AG04450 (cell line): Measurements from ENCODE around the gene DCST2. TPM values are rescaled to one million over a fixed set of nuclear protein-coding genes. Genes with fewer than 3 reads are reported as not detected.

ENCODE experiments used
- CTCF ChIA-PET: fragments of 300-600, 350-600 bp; formaldehyde crosslinking; extraction: SDS; loops from one replicate; lab custom pipeline; 2022; ENCODE audit warnings: antibody characterized with exemption, inconsistent platforms; lab: Charles Lee
- POLR2A ChIA-PET: fragments of 350-600 bp; formaldehyde crosslinking; extraction: SDS; loops from one replicate; lab custom pipeline; 2021; ENCODE audit warnings: antibody characterized with exemption, inconsistent platforms; lab: Yijun Ruan, JAX
- DNase-seq: peaks from one replicate; pipeline ENCODE4 v3.0.0-alpha.2; 2011; ENCODE audit warnings: low read depth, low spot score
- H3K27ac ChIP-seq: one replicate; pipeline ENCODE4 v1.5.1; 2012; ENCODE audit warnings: low read depth, low read length, control low read depth
- H3K27me3 ChIP-seq: one replicate; pipeline ENCODE4 v1.6.0; 2012; ENCODE audit warnings: low read length; ENCODE audit not compliant: control insufficient read depth, insufficient read depth
- H3K4me3 ChIP-seq: 2 replicates; pipeline ENCODE4 v1.5.1; 2011; ENCODE audit warnings: mild to moderate bottlenecking, low read depth, low read length, control low read depth
- H3K9me3 ChIP-seq: 2 replicates; pipeline ENCODE4 v1.5.1; 2012; ENCODE audit warnings: low read length; ENCODE audit not compliant: control insufficient read depth, insufficient read depth
- polyA plus RNA-seq: library from polyadenylated mRNA; depleted of rRNA; stranded (reverse); fragments of >200 nt; gene quantifications from 2 replicates; pipeline ENCODE4 v1.2.3, GENCODE V29; 2011
- TF ChIP-seq, protein P1 (sequence below): IDR thresholded peaks from 2 replicates; pipeline ENCODE4 v1.5.1; 2011; ENCODE audit warnings: low read depth, low read length, control low read depth, inconsistent platforms

Gene DCST2
- polyA plus RNA-seq, 1 experiment: 0.07 TPM

DNA sequence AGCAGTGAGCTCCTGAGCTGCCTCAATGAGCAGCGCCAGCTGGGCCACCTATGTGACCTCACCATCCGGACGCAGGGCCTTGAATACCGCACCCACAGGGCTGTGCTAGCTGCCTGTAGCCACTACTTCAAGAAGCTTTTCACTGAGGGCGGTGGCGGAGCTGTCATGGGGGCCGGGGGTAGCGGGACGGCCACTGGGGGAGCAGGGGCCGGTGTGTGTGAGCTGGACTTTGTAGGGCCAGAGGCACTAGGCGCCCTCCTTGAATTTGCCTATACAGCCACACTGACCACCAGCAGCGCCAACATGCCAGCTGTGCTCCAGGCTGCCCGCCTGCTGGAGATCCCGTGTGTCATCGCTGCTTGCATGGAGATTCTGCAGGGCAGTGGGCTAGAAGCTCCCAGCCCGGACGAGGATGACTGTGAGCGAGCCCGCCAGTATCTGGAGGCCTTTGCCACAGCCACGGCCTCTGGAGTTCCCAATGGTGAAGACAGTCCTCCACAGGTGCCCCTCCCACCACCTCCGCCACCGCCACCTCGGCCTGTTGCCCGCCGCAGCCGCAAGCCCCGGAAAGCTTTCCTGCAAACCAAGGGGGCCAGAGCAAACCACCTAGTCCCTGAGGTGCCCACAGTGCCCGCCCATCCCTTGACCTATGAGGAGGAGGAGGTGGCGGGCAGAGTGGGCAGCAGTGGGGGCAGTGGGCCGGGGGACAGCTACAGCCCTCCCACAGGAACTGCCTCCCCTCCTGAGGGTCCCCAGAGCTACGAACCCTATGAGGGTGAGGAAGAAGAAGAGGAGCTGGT, 18.7 kb downstream of the DCST2 start:
- H3K9me3 ChIP-seq: no peaks in the 10 kb centered on the region
- H3K27ac ChIP-seq: no peak overlapping the region
- DNase-seq: no peak
- no peaks in the 10 kb centered on the region for H3K27me3 ChIP-seq
- TF ChIP-seq, protein P1, sequence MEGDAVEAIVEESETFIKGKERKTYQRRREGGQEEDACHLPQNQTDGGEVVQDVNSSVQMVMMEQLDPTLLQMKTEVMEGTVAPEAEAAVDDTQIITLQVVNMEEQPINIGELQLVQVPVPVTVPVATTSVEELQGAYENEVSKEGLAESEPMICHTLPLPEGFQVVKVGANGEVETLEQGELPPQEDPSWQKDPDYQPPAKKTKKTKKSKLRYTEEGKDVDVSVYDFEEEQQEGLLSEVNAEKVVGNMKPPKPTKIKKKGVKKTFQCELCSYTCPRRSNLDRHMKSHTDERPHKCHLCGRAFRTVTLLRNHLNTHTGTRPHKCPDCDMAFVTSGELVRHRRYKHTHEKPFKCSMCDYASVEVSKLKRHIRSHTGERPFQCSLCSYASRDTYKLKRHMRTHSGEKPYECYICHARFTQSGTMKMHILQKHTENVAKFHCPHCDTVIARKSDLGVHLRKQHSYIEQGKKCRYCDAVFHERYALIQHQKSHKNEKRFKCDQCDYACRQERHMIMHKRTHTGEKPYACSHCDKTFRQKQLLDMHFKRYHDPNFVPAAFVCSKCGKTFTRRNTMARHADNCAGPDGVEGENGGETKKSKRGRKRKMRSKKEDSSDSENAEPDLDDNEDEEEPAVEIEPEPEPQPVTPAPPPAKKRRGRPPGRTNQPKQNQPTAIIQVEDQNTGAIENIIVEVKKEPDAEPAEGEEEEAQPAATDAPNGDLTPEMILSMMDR: no peak
- no peak overlapping the region for H3K4me3 ChIP-seq
- POLR2A ChIA-PET: no interaction called here
- CTCF ChIA-PET: interaction anchor here (1.3 to 3.1 kb wide), 3 partner anchors 16 to 29 kb away, joined by 4 to 32 read pairs (median 20); no protein-coding TSS in a partner anchor

DNA sequence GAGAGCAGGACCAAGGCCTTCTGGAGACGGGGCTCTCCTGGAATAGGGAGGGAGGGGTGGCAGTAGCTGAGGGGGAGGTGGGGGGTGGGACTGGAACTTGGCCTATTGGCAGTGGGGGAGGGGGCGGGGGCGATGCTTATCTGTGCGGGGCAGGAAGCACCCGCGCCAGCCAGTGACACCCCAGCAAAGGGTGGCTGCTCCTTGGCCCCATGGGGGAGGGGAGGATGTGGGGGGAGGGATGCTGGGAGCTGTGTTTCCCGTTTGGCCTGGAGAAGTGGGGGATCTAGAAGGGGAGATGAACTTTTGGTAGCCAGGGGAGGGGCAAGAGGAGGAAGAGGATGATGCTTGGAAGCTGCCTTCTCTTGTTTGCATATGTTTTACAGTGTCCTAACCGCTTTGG, 19.9 kb downstream of the DCST2 start:
- TF ChIP-seq, protein P1: no peak
- Histone ChIP-seq H3K4me3 (no peak overlapping the region), H3K27ac (no peak overlapping the region), H3K9me3 (no peaks in the 10 kb centered on the region), H3K27me3 (no peaks in the 10 kb centered on the region)
- POLR2A ChIA-PET: no interaction called here
- CTCF ChIA-PET: no interaction called here
- no peak for DNase-seq

DNA sequence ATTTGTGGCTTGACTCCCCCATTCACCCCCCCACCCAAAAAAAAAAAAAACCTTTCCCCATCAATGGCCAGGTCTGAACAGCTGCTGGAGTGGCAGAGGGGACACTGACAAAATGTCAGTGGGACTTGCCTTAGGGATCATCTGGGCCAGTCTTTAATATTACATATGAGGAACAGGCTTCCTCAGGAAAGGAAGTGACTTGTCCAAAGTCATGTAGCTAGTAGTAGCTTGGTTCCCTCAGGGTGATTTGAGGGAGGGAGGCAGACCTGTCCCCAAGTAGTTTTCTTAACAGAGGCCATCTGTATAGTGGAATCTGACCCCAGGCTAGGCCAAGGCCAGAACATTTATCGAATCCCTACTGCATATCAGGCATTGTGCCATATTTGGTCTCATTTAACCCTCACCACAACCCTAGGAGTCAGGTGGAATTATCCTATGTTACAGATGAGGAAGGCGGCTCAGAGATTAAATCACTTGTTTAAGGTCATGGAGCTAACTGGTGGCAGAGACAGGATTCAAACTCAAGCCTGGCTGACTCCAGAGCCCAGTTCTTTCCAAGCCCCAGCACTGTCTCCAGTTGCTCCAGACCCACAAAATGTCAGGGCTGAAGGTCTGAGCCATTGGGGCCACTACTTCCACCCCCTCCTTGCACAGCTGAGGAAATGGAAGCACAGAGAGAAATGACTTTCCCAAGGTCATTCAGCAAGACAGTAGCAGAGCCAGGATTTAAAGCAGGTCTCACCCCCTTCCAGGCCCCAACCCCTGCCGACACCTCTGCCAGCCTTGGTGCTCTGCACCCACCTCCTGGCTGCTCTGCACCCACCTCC, 20.6 kb downstream of the DCST2 start:
- ChIA-PET POLR2A (interaction anchor here (0.7 kb wide), 1 partner anchor 782 kb away, joined by 12 read pairs; no protein-coding TSS in a partner anchor), CTCF (interaction anchor here (0.6 to 1.0 kb wide), 3 partner anchors 17 to 263 kb away, joined by 3 to 4 read pairs (median 3); no protein-coding TSS in a partner anchor)
- H3K27ac ChIP-seq: no peak overlapping the region
- no peak overlapping the region for H3K4me3 ChIP-seq
- DNase-seq: no peak
- H3K27me3 ChIP-seq: no peaks in the 10 kb centered on the region
- H3K9me3 ChIP-seq: no peaks in the 10 kb centered on the region
- TF ChIP-seq, protein P1: no peak

DNA sequence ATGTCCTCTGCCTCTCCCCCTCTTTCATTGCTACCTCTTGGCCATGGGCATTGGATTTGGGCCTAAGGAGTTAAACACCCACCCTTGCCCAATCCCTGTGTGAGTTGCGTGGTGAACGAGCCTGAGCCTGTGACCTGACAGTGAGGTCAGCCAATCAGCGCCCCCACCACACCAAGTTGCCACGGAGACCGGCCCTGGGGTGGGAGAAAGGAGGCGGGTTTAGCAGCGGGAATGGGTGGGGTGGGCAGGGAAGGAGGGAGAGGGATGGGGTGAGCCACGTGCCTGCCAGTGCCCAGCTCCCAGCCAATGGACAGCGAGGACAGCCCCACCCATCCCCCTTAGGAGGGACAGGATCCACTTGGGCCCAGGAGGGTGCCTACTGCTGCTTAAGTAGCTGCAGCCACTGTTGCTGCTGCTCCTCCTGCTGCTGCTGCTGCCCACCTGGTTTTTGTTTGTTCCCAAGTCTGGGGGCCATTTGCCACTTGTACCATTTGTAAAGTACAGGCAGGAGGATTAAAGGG, 21.5 kb downstream of the DCST2 start:
- ChIA-PET CTCF (interaction anchor here (0.8 to 1.0 kb wide), 2 partner anchors 16 to 47 kb away, joined by 3 to 4 read pairs; no protein-coding TSS in a partner anchor), POLR2A (interaction anchor here (0.6 kb wide), 1 partner anchor 708 kb away, joined by 4 read pairs; no protein-coding TSS in a partner anchor)
- no peak overlapping the region for H3K4me3 ChIP-seq
- no peak overlapping the region for H3K27ac ChIP-seq
- H3K27me3 ChIP-seq: no peaks in the 10 kb centered on the region
- TF ChIP-seq, protein P1: no peak
- H3K9me3 ChIP-seq: no peaks in the 10 kb centered on the region
- no peak for DNase-seq
